Heart left ventricle (tissue), 16 donors: ENCODE data around the gene PTPRM. TPM values are rescaled to one million over a fixed set of nuclear protein-coding genes. Genes with fewer than 3 reads are reported as not detected.
A peak's percentile ranks its signal among the peaks of the same experiment; 100 is the strongest.

ENCODE experiments used
- ATAC-seq, 4 donors: fragments of 200-7000 bp; cut with Tn5 transposase; one replicate each; pipeline ENCODE4 v1.9.1; 2020 to 2022; ENCODE audit warnings: moderate library complexity in 4 of 4, mild to moderate bottlenecking in 3 of 4, moderate number of reproducible peaks in 1 of 4
- DNase-seq, 5 donors: peaks; one replicate each; pipeline ENCODE4 v3.0.0-alpha.2; 2020
- H3K27ac ChIP-seq, 12 donors: fragments of 200-600 bp; sonication (generic) in 4 of 12; one replicate each; pipeline versions ENCODE4 v1.5.0 to v1.8.0; 2016 to 2022; ENCODE audit warnings: mild to moderate bottlenecking in 2 of 12
- H3K27me3 ChIP-seq, 9 donors: fragments of 200-600 bp; sonication (generic) in 2 of 9; one replicate each; pipeline versions ENCODE4 v1.5.1 to v1.8.0; 2016 to 2022; ENCODE audit warnings: mild to moderate bottlenecking in 3 of 9
- H3K36me3 ChIP-seq, 9 donors: fragments of 200-600 bp; sonication (generic) in 2 of 9; one replicate each; pipeline versions ENCODE4 v1.5.0 to v1.8.0; 2018 to 2022; ENCODE audit warnings: mild to moderate bottlenecking in 2 of 9
- H3K4me1 ChIP-seq, 12 donors: fragments of 200-600 bp; sonication (generic) in 4 of 12; one replicate each; pipeline versions ENCODE4 v1.5.0 to v1.8.0; 2016 to 2022; ENCODE audit warnings: mild to moderate bottlenecking in 3 of 12
- H3K4me3 ChIP-seq, 12 donors: fragments of 200-600 bp; sonication (generic) in 4 of 12; one replicate each; pipeline versions ENCODE4 v1.5.0 to v1.8.0; 2017 to 2022; ENCODE audit warnings: mild to moderate bottlenecking in 9 of 12, moderate library complexity in 4 of 12
- H3K9me3 ChIP-seq, 12 donors: fragments of 200-600 bp; sonication (generic) in 4 of 12; one replicate each; pipeline versions ENCODE4 v1.5.0 to v1.8.0; 2016 to 2022; ENCODE audit warnings: mild to moderate bottlenecking in 1 of 12
- POLR2A ChIP-seq, 2 donors: fragments of 450-650 bp; IDR thresholded peaks; one replicate each; pipeline ENCODE4 v1.6.1; 2017; ENCODE audit warnings: antibody characterized with exemption in 2 of 2, mild to moderate bottlenecking in 2 of 2, moderate library complexity in 2 of 2
- WGBS, 4 donors: extraction: QIAGEN DNeasy Blood & Tissue Kit in 2 of 4; methylation state at CpG; one replicate each; pipeline versions ENCODE4 v1.1.5 to v1.1.7; 2013 to 2018; 5-methylcytosine and 5-hydroxymethylcytosine counted together
- intact Hi-C, 10 donors: fragments of 100-400 bp; cut with DNase I; formaldehyde crosslinking; loops; one replicate each; pipeline versions ENCODE4 v1.11.1 to v1.14.2; 2022
- polyA plus RNA-seq, 2 donors: library from polyadenylated mRNA; stranded (reverse); fragments of 200-250 nt; gene quantifications; one replicate each; pipeline ENCODE4 v1.2.3, GENCODE V29; 2013
- total RNA-seq, 9 donors: library from RNA; depleted of rRNA in 2 of 9; stranded (reverse); fragments of >200 nt in 2 of 9; fragmentation: NEBNext Ultra II Directional in 3 of 9; extraction: Animal tissue kit (Norgen Biotek cat#: 25700) in 3 of 9; gene quantifications; one replicate each; pipeline versions ENCODE4 v1.1.0 to v1.2.4, GENCODE V29; 2016 to 2023
- TF ChIP-seq, protein P1 (sequence below), 12 donors: fragments of 200-600 bp; sonication (generic) in 4 of 12; IDR thresholded peaks; one replicate each; pipeline versions ENCODE4 v1.5.0 to v1.8.0; 2018 to 2022; ENCODE audit warnings: antibody characterized with exemption in 12 of 12, mild to moderate bottlenecking in 5 of 12
- donor health status: ischemic (EF 13 %, LVEDD 7.1; RV severe dilation, severe dysfunction).
- donor health status: healthy with polysubstance abuse.
- donor health status: DM: no; HTN: yes; CAD: no.
- donor health status: DM: no; HTN: no; CAD: no.
- donor health status: ischemic (EF 25% LVEDD 6.9; RV normal size, moderate dysfunction).
- donor health status: ischemic (EF 25% LVEDD 5.7; RV mildly dilated, moderate dysfunction).
- donor health status: healthy.
- donor health status: DM: yes; HTN: yes; CAD: no.
- donor health status: ischemic (EF 35%, LVEDD 5.7; RV mildly dilated, moderate dysfunction).
- donor health status: nonischemic (EF 11% LVEDD 7.7; RV severe dilation, severe dysfunction).
- donor health status: DM: yes; HTN: yes; CAD: no.
- donor health status: PGD.
- donor health status: ischemic (EF 29% LVEDD 5.4; RV normal size, mild dysfunction).
- donor health status: nonischemic (EF 23%, LVEDD 6.1; RV moderate dilation, normal function).

PTPRM gene
- total and polyA plus RNA-seq, 11 donors: 93.8 to 186 (median 123) TPM

DNA sequence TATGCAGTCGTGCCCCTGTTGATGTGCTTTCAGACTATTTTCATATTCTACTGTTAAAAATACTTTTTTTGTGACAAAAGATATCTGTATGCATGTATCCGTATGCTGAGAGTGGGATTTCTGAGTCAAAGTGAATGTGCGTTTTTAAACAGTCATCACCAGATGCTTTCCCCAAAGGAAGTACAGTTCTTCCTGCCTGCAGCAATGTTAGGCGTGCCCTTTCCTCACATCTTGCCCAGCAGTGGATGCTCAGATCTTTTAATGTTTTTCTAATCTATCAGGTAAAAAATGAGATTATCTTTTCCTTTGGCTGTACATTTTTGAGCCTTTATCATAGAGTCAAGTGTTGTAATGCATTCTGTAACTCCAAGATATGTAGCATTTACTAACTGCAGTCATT is 111.7 kb downstream of the PTPRM start:
- intact Hi-C loops: loop anchor here in 1 of 10 donors (10.0 kb wide), 1 partner anchor 74 kb away; no protein-coding TSS in a partner anchor
- Histone ChIP-seq H3K4me3 (no peak overlapping the region), H3K36me3 (no peaks in the 10 kb centered on the region), H3K4me1 (peaks cover 0 to 94% (median 59%) of the 10 kb centered on the region in 12 donors), H3K27me3 (no peaks in the 10 kb centered on the region), H3K27ac (no peak overlapping the region), H3K9me3 (no peaks in the 10 kb centered on the region)
- peak in 1 of 4 donors; percentile 34 for ATAC-seq
- no peak for DNase-seq
- TF ChIP-seq, protein P1, sequence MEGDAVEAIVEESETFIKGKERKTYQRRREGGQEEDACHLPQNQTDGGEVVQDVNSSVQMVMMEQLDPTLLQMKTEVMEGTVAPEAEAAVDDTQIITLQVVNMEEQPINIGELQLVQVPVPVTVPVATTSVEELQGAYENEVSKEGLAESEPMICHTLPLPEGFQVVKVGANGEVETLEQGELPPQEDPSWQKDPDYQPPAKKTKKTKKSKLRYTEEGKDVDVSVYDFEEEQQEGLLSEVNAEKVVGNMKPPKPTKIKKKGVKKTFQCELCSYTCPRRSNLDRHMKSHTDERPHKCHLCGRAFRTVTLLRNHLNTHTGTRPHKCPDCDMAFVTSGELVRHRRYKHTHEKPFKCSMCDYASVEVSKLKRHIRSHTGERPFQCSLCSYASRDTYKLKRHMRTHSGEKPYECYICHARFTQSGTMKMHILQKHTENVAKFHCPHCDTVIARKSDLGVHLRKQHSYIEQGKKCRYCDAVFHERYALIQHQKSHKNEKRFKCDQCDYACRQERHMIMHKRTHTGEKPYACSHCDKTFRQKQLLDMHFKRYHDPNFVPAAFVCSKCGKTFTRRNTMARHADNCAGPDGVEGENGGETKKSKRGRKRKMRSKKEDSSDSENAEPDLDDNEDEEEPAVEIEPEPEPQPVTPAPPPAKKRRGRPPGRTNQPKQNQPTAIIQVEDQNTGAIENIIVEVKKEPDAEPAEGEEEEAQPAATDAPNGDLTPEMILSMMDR (IDR thresholded peaks at IDR 0.05): no peak
- no peak for TF ChIP-seq POLR2A (IDR thresholded peaks at IDR 0.05)
- 65 to 78% (median 70%) methylated on average over 4 of the region's 4 CpGs for WGBS, 4 donors

DNA sequence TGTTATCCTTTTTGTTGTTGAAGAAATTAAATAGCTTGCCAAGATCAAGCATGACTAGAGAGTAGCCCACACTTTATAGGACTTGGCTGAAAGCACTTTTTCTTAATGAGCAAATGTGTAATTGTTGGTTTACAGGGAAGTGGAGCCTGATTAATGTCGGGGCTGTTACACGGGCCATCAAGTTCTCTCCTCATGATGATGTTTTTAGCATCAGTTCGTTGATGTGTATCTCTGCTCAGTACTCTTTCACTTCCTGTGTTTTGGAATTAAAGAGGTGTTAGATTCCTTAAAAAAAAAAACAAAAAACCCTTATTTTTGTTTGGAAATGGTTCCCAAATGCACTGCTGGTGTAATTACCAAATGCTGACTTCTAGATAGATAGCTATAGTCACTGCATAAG is 114.2 kb downstream of the PTPRM start:
- Histone ChIP-seq H3K4me1 (peaks cover 0 to 97% (median 60%) of the 10 kb centered on the region in 12 donors), H3K36me3 (no peaks in the 10 kb centered on the region), H3K4me3 (no peak overlapping the region), H3K27me3 (no peaks in the 10 kb centered on the region), H3K9me3 (no peaks in the 10 kb centered on the region), H3K27ac (peak overlapping the region in 4 of 12 donors; percentile 15 to 35 (median 30))
- WGBS, 4 donors: 30 to 43% (median 37%) methylated on average over 3 of the region's 3 CpGs
- ATAC-seq (no peak), DNase-seq (no peak)
- TF ChIP-seq, protein P1 (IDR thresholded peaks at IDR 0.05): no peak
- intact Hi-C loops: loop anchor here in 2 of 10 donors (2.0 to 5.0 kb wide), 2 partner anchors 56 to 74 kb away; no protein-coding TSS in a partner anchor

DNA sequence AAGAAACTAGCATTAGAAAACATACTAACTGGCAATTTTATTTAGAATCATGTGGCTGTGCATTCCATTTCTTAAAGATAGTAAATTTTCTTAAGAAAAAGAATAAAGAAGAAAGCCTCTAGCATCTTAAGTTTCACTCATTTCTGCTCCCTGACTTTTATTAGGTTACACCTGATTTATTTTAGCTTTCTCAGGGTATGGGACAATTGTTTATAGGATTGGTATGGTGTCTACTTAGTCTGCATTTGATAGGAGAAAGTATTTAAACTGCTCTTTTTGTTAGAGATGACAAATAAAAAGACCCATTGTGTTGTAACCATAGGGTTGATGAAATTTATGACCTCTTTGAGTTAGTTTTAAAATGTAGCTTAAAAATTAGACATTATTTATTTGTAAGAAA is 115.2 kb downstream of the PTPRM start:
- Histone ChIP-seq H3K4me1 (peaks cover 0 to 99% (median 54%) of the 10 kb centered on the region in 12 donors), H3K27ac (peak overlapping the region in 2 of 12 donors; percentile 28 to 31), H3K27me3 (no peaks in the 10 kb centered on the region), H3K36me3 (no peaks in the 10 kb centered on the region), H3K9me3 (no peaks in the 10 kb centered on the region), H3K4me3 (no peak overlapping the region)
- intact Hi-C loops: loop anchor here in 1 of 10 donors (5.0 kb wide), 1 partner anchor 75 kb away; no protein-coding TSS in a partner anchor
- DNase-seq: no peak
- no peak for ATAC-seq
- TF ChIP-seq, protein P1 (IDR thresholded peaks at IDR 0.05): no peak
- TF ChIP-seq POLR2A (IDR thresholded peaks at IDR 0.05): no peak

DNA sequence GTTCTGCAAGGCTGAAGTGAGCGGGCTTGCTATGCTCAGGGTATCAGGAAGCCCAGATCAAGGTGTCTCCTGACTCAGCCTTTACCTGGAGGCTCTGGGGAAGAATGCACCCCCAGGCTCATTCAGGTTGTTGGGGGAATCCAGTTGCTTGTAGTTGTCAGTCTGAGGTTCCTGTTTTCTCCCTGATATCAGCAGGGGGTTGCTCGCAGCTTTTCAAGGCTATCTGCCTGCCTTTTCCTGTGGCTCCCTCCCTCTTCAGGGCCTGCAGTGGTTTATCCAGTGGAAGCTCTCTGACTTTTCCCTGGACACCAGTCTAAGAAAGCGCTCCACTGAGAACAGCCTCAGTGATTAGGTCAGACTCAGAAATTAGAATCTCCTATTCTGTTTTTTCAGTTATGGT is 116.6 kb downstream of the PTPRM start:
- peaks cover 0 to 92% (median 44%) of the 10 kb centered on the region in 12 donors for H3K4me1 ChIP-seq
- TF ChIP-seq, protein P1 (IDR thresholded peaks at IDR 0.05): no peak
- no peak for TF ChIP-seq POLR2A (IDR thresholded peaks at IDR 0.05)
- H3K27ac ChIP-seq: peak overlapping the region in 11 of 12 donors; percentile 12 to 69 (median 46)
- ATAC-seq (peak; percentile 70 to 78 (median 76)), DNase-seq (no peak)
- no peaks in the 10 kb centered on the region for H3K9me3 ChIP-seq
- no peak overlapping the region for H3K4me3 ChIP-seq
- 54 to 57% (median 57%) methylated on average over 3 of the region's 3 CpGs for WGBS, 4 donors
- intact Hi-C loops: loop anchor here in 1 of 10 donors (5.0 kb wide), 1 partner anchor 76 kb away; no protein-coding TSS in a partner anchor
- no peaks in the 10 kb centered on the region for H3K36me3 ChIP-seq
- no peaks in the 10 kb centered on the region for H3K27me3 ChIP-seq
